ENCODE data around the gene TGFA.

Gene TGFA

GRCh38 chr2:70523996-70524965 lies 29.3 kb downstream of the TGFA start:
- no peak overlapping the region for H3K27ac ChIP-seq (ENCODE audit: low read length)
- peaks cover 0 to 2% of the 10 kb centered on the region in 2 donors for H3K27me3 ChIP-seq (ENCODE audit: control insufficient read depth in 1 of 2, insufficient read depth in 2 of 2, low read length in 2 of 2)
- no peak overlapping the region for H3K4me3 ChIP-seq (ENCODE audit: low read length in 2 of 2)
- H3K9ac ChIP-seq (ENCODE audit: low read length in 2 of 2), result no peak overlapping the region
- H3K9me3 ChIP-seq (ENCODE audit: control insufficient read depth in 2 of 2, low read length in 2 of 2), result no peaks in the 10 kb centered on the region
- no peaks in the 10 kb centered on the region for H3K4me1 ChIP-seq (ENCODE audit: control insufficient read depth, insufficient read depth, low read length)
- H3K36me3 ChIP-seq (ENCODE audit: control insufficient read depth in 2 of 2, insufficient read depth in 2 of 2, low read length in 2 of 2), result no peaks in the 10 kb centered on the region

GRCh38 chr2:70523672-70523995 lies 30.0 kb downstream of the TGFA start:
- no peaks in the 10 kb centered on the region for H3K36me3 ChIP-seq (ENCODE audit: control insufficient read depth in 2 of 2, insufficient read depth in 2 of 2, low read length in 2 of 2)
- no peak overlapping the region for H3K9ac ChIP-seq (ENCODE audit: low read length in 2 of 2)

GRCh38 chr2:70522627-70523026 lies 31.0 kb downstream of the TGFA start:
- Histone ChIP-seq H3K9me3 (ENCODE audit: control insufficient read depth in 2 of 2, low read length in 2 of 2) (no peaks in the 10 kb centered on the region), H3K27me3 (ENCODE audit: control insufficient read depth in 1 of 2, insufficient read depth in 2 of 2, low read length in 2 of 2) (peaks cover 0 to 2% of the 10 kb centered on the region in 2 donors), H3K36me3 (ENCODE audit: control insufficient read depth in 2 of 2, insufficient read depth in 2 of 2, low read length in 2 of 2) (no peaks in the 10 kb centered on the region), H3K4me3 (ENCODE audit: low read length in 2 of 2) (no peak overlapping the region), H3K27ac (ENCODE audit: low read length) (no peak overlapping the region), H3K4me1 (ENCODE audit: control insufficient read depth, insufficient read depth, low read length) (no peaks in the 10 kb centered on the region), H3K9ac (ENCODE audit: low read length in 2 of 2) (no peak overlapping the region)

More at GRCh38 chr2:70523672-70523995, 30.0 kb downstream of the TGFA start:
- Histone ChIP-seq H3K27ac (ENCODE audit: low read length) (no peak overlapping the region), H3K9me3 (ENCODE audit: control insufficient read depth in 2 of 2, low read length in 2 of 2) (no peaks in the 10 kb centered on the region), H3K4me1 (ENCODE audit: control insufficient read depth, insufficient read depth, low read length) (no peaks in the 10 kb centered on the region), H3K4me3 (ENCODE audit: low read length in 2 of 2) (no peak overlapping the region), H3K27me3 (ENCODE audit: control insufficient read depth in 1 of 2, insufficient read depth in 2 of 2, low read length in 2 of 2) (peaks cover 0 to 2% of the 10 kb centered on the region in 2 donors)

GRCh38 chr2:70520825-70521224 lies 32.8 kb downstream of the TGFA start:
- no peaks in the 10 kb centered on the region for H3K4me1 ChIP-seq (ENCODE audit: control insufficient read depth, insufficient read depth, low read length)
- no peaks in the 10 kb centered on the region for H3K9me3 ChIP-seq (ENCODE audit: control insufficient read depth in 2 of 2, low read length in 2 of 2)
- H3K27me3 ChIP-seq (ENCODE audit: control insufficient read depth in 1 of 2, insufficient read depth in 2 of 2, low read length in 2 of 2), result peaks cover 0 to 2% of the 10 kb centered on the region in 2 donors
- no peak overlapping the region for H3K4me3 ChIP-seq (ENCODE audit: low read length in 2 of 2)
- no peak overlapping the region for H3K27ac ChIP-seq (ENCODE audit: low read length)
- no peak overlapping the region for H3K9ac ChIP-seq (ENCODE audit: low read length in 2 of 2)
- H3K36me3 ChIP-seq (ENCODE audit: control insufficient read depth in 2 of 2, insufficient read depth in 2 of 2, low read length in 2 of 2), result no peaks in the 10 kb centered on the region

GRCh38 chr2:70519453-70519852 lies 34.2 kb downstream of the TGFA start:
- H3K9ac ChIP-seq (ENCODE audit: low read length in 2 of 2), result no peak overlapping the region
- no peaks in the 10 kb centered on the region for H3K36me3 ChIP-seq (ENCODE audit: control insufficient read depth in 2 of 2, insufficient read depth in 2 of 2, low read length in 2 of 2)
- H3K9me3 ChIP-seq (ENCODE audit: control insufficient read depth in 2 of 2, low read length in 2 of 2), result no peaks in the 10 kb centered on the region
- H3K27ac ChIP-seq (ENCODE audit: low read length), result no peak overlapping the region
- H3K27me3 ChIP-seq (ENCODE audit: control insufficient read depth in 1 of 2, insufficient read depth in 2 of 2, low read length in 2 of 2), result no peaks in the 10 kb centered on the region
- H3K4me3 ChIP-seq (ENCODE audit: low read length in 2 of 2), result no peak overlapping the region
- peaks cover 3% of the 10 kb centered on the region for H3K4me1 ChIP-seq (ENCODE audit: control insufficient read depth, insufficient read depth, low read length)

- no peak overlapping the region for H3K4me3 ChIP-seq (ENCODE audit: low read length in 2 of 2)
- H3K9me3 ChIP-seq (ENCODE audit: control insufficient read depth in 2 of 2, low read length in 2 of 2), result no peaks in the 10 kb centered on the region
- no peaks in the 10 kb centered on the region for H3K36me3 ChIP-seq (ENCODE audit: control insufficient read depth in 2 of 2, insufficient read depth in 2 of 2, low read length in 2 of 2)
- H3K4me1 ChIP-seq (ENCODE audit: control insufficient read depth, insufficient read depth, low read length), result peaks cover 3% of the 10 kb centered on the region
- H3K9ac ChIP-seq (ENCODE audit: low read length in 2 of 2), result no peak overlapping the region
- H3K27me3 ChIP-seq (ENCODE audit: control insufficient read depth in 1 of 2, insufficient read depth in 2 of 2, low read length in 2 of 2), result no peaks in the 10 kb centered on the region
- no peak overlapping the region for H3K27ac ChIP-seq (ENCODE audit: low read length)
These were observed 35.1 kb downstream of the TGFA start for GRCh38 chr2:70518557-70518956.

GRCh38 chr2:70517804-70518203 lies 35.8 kb downstream of the TGFA start:
- H3K9ac ChIP-seq (ENCODE audit: low read length in 2 of 2), result no peak overlapping the region
- H3K27me3 ChIP-seq (ENCODE audit: control insufficient read depth in 1 of 2, insufficient read depth in 2 of 2, low read length in 2 of 2), result no peaks in the 10 kb centered on the region
- no peak overlapping the region for H3K27ac ChIP-seq (ENCODE audit: low read length)
- H3K4me3 ChIP-seq (ENCODE audit: low read length in 2 of 2), result no peak overlapping the region
- H3K4me1 ChIP-seq (ENCODE audit: control insufficient read depth, insufficient read depth, low read length), result peaks cover 3% of the 10 kb centered on the region
- H3K9me3 ChIP-seq (ENCODE audit: control insufficient read depth in 2 of 2, low read length in 2 of 2), result no peaks in the 10 kb centered on the region
- no peaks in the 10 kb centered on the region for H3K36me3 ChIP-seq (ENCODE audit: control insufficient read depth in 2 of 2, insufficient read depth in 2 of 2, low read length in 2 of 2)

GRCh38 chr2:70516596-70516995 lies 37.0 kb downstream of the TGFA start:
- Histone ChIP-seq H3K4me1 (ENCODE audit: control insufficient read depth, insufficient read depth, low read length) (peaks cover 3% of the 10 kb centered on the region), H3K9me3 (ENCODE audit: control insufficient read depth in 2 of 2, low read length in 2 of 2) (no peaks in the 10 kb centered on the region), H3K4me3 (ENCODE audit: low read length in 2 of 2) (no peak overlapping the region), H3K27ac (ENCODE audit: low read length) (no peak overlapping the region), H3K36me3 (ENCODE audit: control insufficient read depth in 2 of 2, insufficient read depth in 2 of 2, low read length in 2 of 2) (no peaks in the 10 kb centered on the region), H3K27me3 (ENCODE audit: control insufficient read depth in 1 of 2, insufficient read depth in 2 of 2, low read length in 2 of 2) (no peaks in the 10 kb centered on the region), H3K9ac (ENCODE audit: low read length in 2 of 2) (no peak overlapping the region)

GRCh38 chr2:70515938-70516337 lies 37.7 kb downstream of the TGFA start:
- Histone ChIP-seq H3K9ac (ENCODE audit: low read length in 2 of 2) (no peak overlapping the region), H3K4me3 (ENCODE audit: low read length in 2 of 2) (no peak overlapping the region), H3K9me3 (ENCODE audit: control insufficient read depth in 2 of 2, low read length in 2 of 2) (no peaks in the 10 kb centered on the region), H3K4me1 (ENCODE audit: control insufficient read depth, insufficient read depth, low read length) (peaks cover 3% of the 10 kb centered on the region), H3K27me3 (ENCODE audit: control insufficient read depth in 1 of 2, insufficient read depth in 2 of 2, low read length in 2 of 2) (no peaks in the 10 kb centered on the region), H3K27ac (ENCODE audit: low read length) (no peak overlapping the region), H3K36me3 (ENCODE audit: control insufficient read depth in 2 of 2, insufficient read depth in 2 of 2, low read length in 2 of 2) (no peaks in the 10 kb centered on the region)

- Histone ChIP-seq H3K27ac (ENCODE audit: low read length) (no peak overlapping the region), H3K9me3 (ENCODE audit: control insufficient read depth in 2 of 2, low read length in 2 of 2) (no peaks in the 10 kb centered on the region), H3K27me3 (ENCODE audit: control insufficient read depth in 1 of 2, insufficient read depth in 2 of 2, low read length in 2 of 2) (no peaks in the 10 kb centered on the region), H3K4me1 (ENCODE audit: control insufficient read depth, insufficient read depth, low read length) (peaks cover 3% of the 10 kb centered on the region), H3K36me3 (ENCODE audit: control insufficient read depth in 2 of 2, insufficient read depth in 2 of 2, low read length in 2 of 2) (no peaks in the 10 kb centered on the region), H3K4me3 (ENCODE audit: low read length in 2 of 2) (no peak overlapping the region), H3K9ac (ENCODE audit: low read length in 2 of 2) (no peak overlapping the region)
These were observed 39.0 kb downstream of the TGFA start for GRCh38 chr2:70514612-70515055.

GRCh38 chr2:70513738-70514137 lies 39.9 kb downstream of the TGFA start:
- Histone ChIP-seq H3K4me1 (ENCODE audit: control insufficient read depth, insufficient read depth, low read length) (peaks cover 3% of the 10 kb centered on the region), H3K36me3 (ENCODE audit: control insufficient read depth in 2 of 2, insufficient read depth in 2 of 2, low read length in 2 of 2) (no peaks in the 10 kb centered on the region), H3K4me3 (ENCODE audit: low read length in 2 of 2) (no peak overlapping the region), H3K9ac (ENCODE audit: low read length in 2 of 2) (no peak overlapping the region), H3K9me3 (ENCODE audit: control insufficient read depth in 2 of 2, low read length in 2 of 2) (no peaks in the 10 kb centered on the region), H3K27ac (ENCODE audit: low read length) (no peak overlapping the region), H3K27me3 (ENCODE audit: control insufficient read depth in 1 of 2, insufficient read depth in 2 of 2, low read length in 2 of 2) (no peaks in the 10 kb centered on the region)
